Stimulated activated CD8-positive, alpha-beta memory T cell treated with anti-CD3 and anti-CD28 coated beads, Interleukin-12 subunit alpha, Interleukin-12 subunit beta, amount 100 ng/mL, for 1 hour (primary cell): Measurements from ENCODE around the gene LEKR1.

Source experiments
- DNase-seq: peaks from one replicate; pipeline ENCODE4 v3.0.0-alpha.2; 2020; ENCODE audit warnings: low read depth

LEKR1 gene

DNA sequence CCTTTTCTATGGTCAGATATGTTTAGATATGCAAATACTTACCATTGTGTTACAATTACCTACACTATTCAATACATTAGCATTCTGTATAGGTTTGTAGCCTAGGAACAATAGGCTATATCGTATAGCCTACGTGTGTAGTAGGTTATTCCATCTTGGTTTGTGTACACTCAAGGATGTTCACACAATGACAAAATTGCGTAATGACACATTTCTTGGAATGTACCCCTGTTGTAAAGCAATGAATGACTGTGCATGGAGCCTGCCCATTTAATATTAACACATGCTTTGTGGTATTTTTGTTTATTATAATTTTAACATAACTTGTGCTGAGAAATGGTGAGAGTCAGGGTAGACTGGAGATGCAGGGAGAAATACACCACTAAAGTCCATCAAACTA lies 154.9 kb downstream of the LEKR1 start:
- no peak for DNase-seq

GRCh38 chr3:156983559-156983958 lies 157.4 kb downstream of the LEKR1 start:
- no peak for DNase-seq

DNA sequence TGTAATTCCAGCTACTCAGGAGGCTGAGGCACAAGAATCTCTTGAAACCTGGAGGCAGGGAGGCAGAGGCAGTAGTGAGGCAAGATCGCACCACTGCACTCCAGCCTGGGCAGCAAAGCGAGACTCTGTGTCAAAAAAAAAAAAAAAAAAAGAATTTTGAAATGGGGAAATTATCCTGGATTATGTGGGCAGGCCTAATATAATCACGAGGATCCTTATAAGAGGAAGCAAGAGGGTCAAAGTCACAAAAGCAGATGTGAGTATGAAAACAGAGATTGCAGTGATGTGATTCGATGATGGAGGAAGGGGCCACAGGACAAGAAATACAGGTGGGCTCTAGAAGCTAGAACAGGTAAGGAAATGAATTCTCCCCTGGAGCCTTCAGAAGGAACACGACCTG lies 159.6 kb downstream of the LEKR1 start:
- no peak for DNase-seq

- no peak for DNase-seq
Observed at GRCh38 chr3:156987946-156988345, 161.8 kb downstream of the LEKR1 start.

GRCh38 chr3:156997351-156997750 lies 171.2 kb downstream of the LEKR1 start:
- no peak for DNase-seq

DNA sequence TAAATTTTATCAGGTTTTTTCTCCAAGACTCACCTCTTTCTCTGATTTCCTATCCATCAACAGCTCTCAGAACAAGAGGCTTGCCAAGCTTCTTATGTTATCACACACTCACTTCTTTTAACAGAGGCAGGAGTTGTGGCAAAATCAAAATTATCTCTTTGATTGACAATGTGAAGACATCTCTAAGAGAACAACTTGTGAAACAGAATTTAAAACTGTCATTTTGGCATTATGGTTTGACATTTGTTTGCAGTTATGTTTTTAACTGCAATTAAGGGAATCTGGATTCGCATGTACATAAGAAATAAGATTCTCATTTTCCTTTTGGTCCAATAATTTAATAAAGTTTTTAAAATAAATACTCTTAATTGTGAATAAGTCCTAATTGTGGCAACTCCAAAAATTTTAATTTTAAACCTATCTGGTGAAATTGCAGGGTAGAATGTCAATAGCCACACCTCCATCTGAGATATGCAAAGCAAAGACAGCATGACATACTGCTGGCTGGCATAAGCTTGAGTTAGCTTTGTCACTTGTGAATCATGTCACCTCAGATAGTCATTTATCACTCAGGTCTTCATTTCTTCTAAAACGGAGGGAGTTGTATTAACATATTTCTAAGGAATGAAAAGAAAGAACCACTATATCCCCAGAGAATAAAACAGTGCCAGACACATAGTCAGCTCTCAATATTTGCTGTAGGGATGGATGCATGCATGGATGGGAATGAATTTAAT lies 175.2 kb downstream of the LEKR1 start:
- DNase-seq: no peak

DNA sequence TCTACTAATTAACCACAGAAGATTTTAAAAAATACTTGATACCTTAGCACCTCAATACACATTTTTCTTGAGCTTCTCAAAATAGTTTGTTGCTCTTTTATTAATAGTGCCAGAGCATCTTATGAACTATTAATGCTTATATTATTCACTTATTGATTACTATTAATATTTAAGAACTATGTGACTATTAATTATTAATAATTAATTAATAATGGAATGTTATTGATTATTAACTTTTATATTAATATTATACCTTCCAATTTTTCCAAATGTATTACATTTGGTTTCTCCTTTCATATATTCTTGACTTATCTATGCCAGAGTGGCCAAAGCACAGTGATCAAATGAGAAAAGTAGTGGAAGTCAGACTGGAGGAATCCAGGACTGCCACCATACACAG lies 195.5 kb downstream of the LEKR1 start:
- no peak for DNase-seq

DNA sequence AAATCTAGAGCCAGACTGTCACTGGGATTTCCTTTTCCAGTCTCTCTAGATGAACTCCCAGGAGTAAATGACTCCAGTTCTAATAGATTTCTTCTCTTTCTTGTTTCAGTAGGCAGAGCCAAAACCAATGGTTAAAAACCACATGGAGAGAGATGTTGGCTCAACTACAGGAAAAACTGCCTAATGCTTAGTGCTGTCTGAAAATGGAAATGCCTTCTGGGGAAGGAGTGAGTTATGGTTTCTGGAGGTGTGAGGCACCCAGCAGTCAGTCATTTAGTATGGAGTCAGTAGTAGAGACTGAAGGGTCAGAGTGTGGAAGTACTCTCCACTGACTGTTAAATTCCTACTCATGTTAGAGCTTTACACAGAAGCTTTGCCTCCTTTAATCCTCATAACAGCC lies 197.1 kb downstream of the LEKR1 start:
- no peak for DNase-seq

DNA sequence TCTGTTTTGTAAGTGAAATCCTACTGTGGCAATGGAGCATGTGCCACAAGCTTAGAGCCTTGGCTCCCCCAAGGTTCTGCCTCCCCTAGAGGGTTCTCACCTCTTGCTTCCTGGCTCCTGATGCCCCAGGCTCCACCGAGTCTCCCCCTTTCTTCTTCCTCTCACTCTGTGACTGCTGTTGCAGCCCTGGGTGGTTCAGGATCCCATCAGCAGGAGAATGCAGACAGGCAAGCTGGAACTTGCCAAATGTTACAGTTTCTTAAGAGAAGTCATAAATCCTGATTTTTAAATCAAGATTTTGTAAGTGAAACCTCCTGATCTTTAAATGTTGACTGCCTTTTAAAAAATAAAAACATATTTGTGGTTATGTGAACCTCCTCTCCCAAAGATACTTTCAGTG lies 199.9 kb downstream of the LEKR1 start:
- no peak for DNase-seq

GRCh38 chr3:157027861-157028745 lies 201.9 kb downstream of the LEKR1 start:
- no peak for DNase-seq

- DNase-seq: no peak
Observed at GRCh38 chr3:157029365-157029790, 203.2 kb downstream of the LEKR1 start.

DNA sequence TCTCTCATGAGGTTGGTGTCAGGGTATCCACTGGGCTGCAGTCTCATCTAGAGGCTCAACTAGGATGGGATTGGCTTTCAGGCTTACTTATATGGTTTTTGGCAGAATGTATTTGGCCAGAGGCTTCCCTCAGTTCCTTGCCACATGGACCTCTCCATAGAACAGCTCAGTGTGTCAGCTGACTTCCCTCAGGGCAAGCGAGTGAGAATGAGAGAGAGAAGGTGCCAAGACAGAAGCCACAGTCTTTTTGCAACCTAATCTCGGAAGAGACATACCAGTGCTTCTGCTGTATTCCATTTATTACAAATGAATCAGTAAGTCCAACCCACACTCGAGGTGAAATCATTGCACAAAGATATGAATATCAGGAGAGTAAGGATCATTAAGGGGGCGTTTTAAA lies 204.6 kb downstream of the LEKR1 start:
- DNase-seq: no peak

DNA sequence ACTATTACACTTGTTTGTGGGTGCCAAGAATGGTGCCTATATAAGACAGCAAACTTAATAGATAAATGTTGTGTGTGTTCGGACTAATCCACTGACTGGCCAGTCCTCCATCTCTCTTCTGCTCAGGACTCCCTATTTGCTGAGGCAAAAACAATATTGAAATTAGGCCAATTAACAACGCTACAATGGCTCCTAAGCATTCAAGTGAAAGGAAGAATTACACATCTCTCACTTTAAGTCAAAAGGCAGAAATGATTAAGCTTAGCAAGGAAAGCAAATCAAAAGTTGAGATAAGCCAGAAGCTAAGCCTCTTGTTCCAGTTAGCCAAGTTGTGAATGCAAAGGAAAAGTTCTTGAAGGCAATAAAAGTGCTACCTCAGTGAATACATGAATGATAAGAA lies 206.8 kb downstream of the LEKR1 start:
- DNase-seq: no peak

GRCh38 chr3:157040456-157040855 lies 214.3 kb downstream of the LEKR1 start:
- DNase-seq: no peak

DNA sequence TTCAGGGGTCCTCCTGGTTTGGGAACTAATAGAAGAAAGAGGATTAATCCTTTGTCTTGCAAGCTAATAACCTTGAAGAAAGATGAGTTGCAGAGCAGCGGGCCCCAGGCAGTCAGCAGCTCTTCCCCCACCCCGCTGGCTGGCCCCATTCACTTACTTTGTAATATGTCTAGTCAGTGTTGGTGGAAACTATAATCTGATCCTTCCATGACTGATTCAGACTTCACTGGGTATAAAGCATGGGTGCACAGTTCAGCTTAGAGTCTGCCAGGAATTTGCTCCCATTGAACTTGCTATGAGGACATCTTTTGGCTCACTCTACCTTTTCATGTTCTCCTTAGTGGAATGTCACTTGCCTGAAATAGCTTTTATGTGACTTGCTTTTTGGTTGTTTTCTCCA lies 216.1 kb downstream of the LEKR1 start:
- no peak for DNase-seq

- no peak for DNase-seq
Observed at GRCh38 chr3:157043771-157044170, 217.6 kb downstream of the LEKR1 start.

- DNase-seq: no peak
Observed at GRCh38 chr3:157045238-157045850, 219.2 kb downstream of the LEKR1 start.

- DNase-seq: no peak
Observed at GRCh38 chr3:157046520-157046919, 220.4 kb downstream of the LEKR1 start.

- DNase-seq: no peak
Observed at GRCh38 chr3:157051055-157051454, 224.9 kb downstream of the LEKR1 start.

DNA sequence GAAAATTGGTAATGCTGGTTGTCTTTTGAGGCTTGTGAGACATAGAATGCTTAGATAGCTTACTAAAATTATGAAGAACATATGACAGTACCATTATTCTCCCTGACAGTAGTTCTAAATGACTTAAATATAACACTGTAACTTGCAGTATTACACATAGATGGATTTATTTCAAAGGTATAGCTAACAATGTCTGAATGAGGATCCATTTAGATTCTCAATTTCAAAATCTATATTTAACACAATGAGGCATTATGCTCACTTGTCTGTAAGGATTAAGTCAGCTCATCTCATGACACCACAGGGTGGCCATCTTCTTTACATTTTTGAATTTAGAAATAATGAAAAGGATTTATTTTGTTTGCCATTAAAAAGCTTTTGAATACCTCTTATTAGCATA lies 225.4 kb downstream of the LEKR1 start:
- DNase-seq: no peak

DNA sequence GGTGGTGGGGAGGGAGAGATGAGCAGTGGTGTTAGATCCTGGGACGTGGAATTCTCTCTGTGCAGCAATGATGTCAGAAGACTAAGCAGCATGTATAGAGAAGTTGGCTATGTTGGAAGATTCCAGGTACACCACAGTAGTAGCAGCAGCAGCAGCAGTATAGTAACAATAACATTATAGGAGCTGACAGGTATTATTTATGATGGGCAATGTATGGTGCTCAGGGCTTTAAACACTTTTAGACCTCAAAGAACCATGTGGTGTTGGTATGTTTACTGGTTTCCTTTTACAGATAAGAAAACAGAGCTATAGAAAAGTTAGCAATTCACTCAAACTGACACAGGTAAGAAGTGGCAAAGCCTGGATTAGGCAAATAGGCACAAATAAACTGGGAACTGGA lies 229.9 kb downstream of the LEKR1 start:
- no peak for DNase-seq

GRCh38 chr3:157058392-157059071 lies 232.4 kb downstream of the LEKR1 start:
- no peak for DNase-seq
